Neural cell (in vitro differentiated cells): ENCODE measurements around the gene MAGI2. TPM values are rescaled to one million over a fixed set of nuclear protein-coding genes. Genes with fewer than 3 reads are reported as not detected.
A peak's percentile ranks its signal among the peaks of the same experiment; 100 is the strongest.

Source experiments
- H2AFZ ChIP-seq: fragments of 200-600, 300-800 bp; sonication (generic), shearing (Covaris generic); 2 replicates; pipeline ENCODE4 v1.6.0; 2014; ENCODE audit warnings: low read depth, mild to moderate bottlenecking, antibody characterized with exemption, low read length, moderate library complexity
- H3F3A ChIP-seq: fragments of 200-600 bp; shearing (Covaris generic); 2 replicates; pipeline ENCODE4 v1.6.1; 2016; ENCODE audit warnings: mild to moderate bottlenecking, moderate library complexity, mixed read lengths, antibody characterized with exemption, low read length; ENCODE audit not compliant: insufficient read depth, poor library complexity, severe bottlenecking
- H3K27ac ChIP-seq: fragments of 200-600, 300-800 bp; sonication (generic), shearing (Covaris generic); 2 replicates; pipeline ENCODE4 v1.5.1; 2014; ENCODE audit warnings: mild to moderate bottlenecking, low read length, moderate library complexity
- H3K27me3 ChIP-seq: fragments of 300-800, 200-600 bp; sonication (generic), shearing (Covaris generic); 2 replicates; pipeline ENCODE4 v1.6.0; 2014; ENCODE audit warnings: mild to moderate bottlenecking, low read depth, low read length, moderate library complexity; ENCODE audit not compliant: insufficient read depth
- H3K36me3 ChIP-seq: fragments of 300-800, 200-600 bp; sonication (generic), shearing (Covaris generic); 2 replicates; pipeline ENCODE4 v1.5.1; 2014; ENCODE audit warnings: mild to moderate bottlenecking, antibody characterized with exemption, low read length, moderate library complexity; ENCODE audit not compliant: insufficient read depth
- H3K4me2 ChIP-seq: fragments of 300-800, 200-600 bp; sonication (generic), shearing (Covaris generic); 2 replicates; pipeline ENCODE4 v1.6.0; 2014; ENCODE audit warnings: mild to moderate bottlenecking, low read length
- H3K4me3 ChIP-seq: fragments of 300-800, 200-600 bp; sonication (generic), shearing (Covaris generic); 2 replicates; pipeline ENCODE4 v1.5.1; 2014; ENCODE audit warnings: mild to moderate bottlenecking, low read length, moderate library complexity
- H3K79me2 ChIP-seq: fragments of 200-600 bp; shearing (Covaris generic); replicated peaks from 2 replicates; pipeline ENCODE4 v1.6.0; 2014; ENCODE audit warnings: mild to moderate bottlenecking, low read length, moderate library complexity; ENCODE audit not compliant: insufficient read depth
- H3K9ac ChIP-seq: fragments of 300-800, 200-600 bp; sonication (generic), shearing (Covaris generic); 2 replicates; pipeline ENCODE4 v1.6.1; 2016; ENCODE audit warnings: mild to moderate bottlenecking, low read length, mixed read lengths
- H3K9me2 ChIP-seq: fragments of 200-600 bp; shearing (Covaris generic); 2 replicates; pipeline ENCODE4 v1.6.1; 2016; ENCODE audit warnings: mild to moderate bottlenecking, low read length, mixed read lengths; ENCODE audit not compliant: insufficient read depth
- H3K9me3 ChIP-seq: fragments of 200-600, 300-800 bp; sonication (generic), shearing (Covaris generic); 2 replicates; pipeline ENCODE4 v1.6.1; 2016; ENCODE audit warnings: mild to moderate bottlenecking, mixed run types, low read length, moderate library complexity, mixed read lengths
- H4K20me1 ChIP-seq: fragments of 200-600 bp; shearing (Covaris generic); 2 replicates; pipeline ENCODE4 v1.6.1; 2016; ENCODE audit warnings: mild to moderate bottlenecking, mixed run types; ENCODE audit not compliant: insufficient read depth
- CTCF ChIP-seq: fragments of 450-650 bp; IDR thresholded peaks from 2 replicates; pipeline ENCODE4 v1.5.1; 2014; ENCODE audit warnings: antibody characterized with exemption, mild to moderate bottlenecking, moderate library complexity; ENCODE audit not compliant: poor library complexity, severe bottlenecking
- EP300 ChIP-seq: fragments of 450-650 bp; conservative IDR thresholded peaks from 2 replicates; pipeline ENCODE4 v1.6.1; 2014; ENCODE audit warnings: antibody characterized with exemption, mild to moderate bottlenecking, moderate library complexity; ENCODE audit not compliant: poor library complexity, severe bottlenecking
- EZH2 ChIP-seq: fragments of 200-600, 300-800 bp; shearing (Covaris generic), sonication (generic); IDR thresholded peaks from 2 replicates; pipeline ENCODE4 v1.6.1; 2014; ENCODE audit warnings: antibody characterized with exemption, low read length, borderline replicate concordance, mild to moderate bottlenecking; ENCODE audit not compliant: insufficient read depth, poor library complexity, severe bottlenecking
- MXI1 ChIP-seq: fragments of 450-650 bp; conservative IDR thresholded peaks from 2 replicates; pipeline ENCODE4 v1.6.1; 2014; ENCODE audit warnings: antibody characterized with exemption, mild to moderate bottlenecking; ENCODE audit not compliant: poor library complexity, severe bottlenecking
- POLR2AphosphoS5 ChIP-seq: IDR thresholded peaks from 2 replicates; pipeline ENCODE4 v1.6.1; 2012
- RAD21 ChIP-seq: fragments of 450-650 bp; conservative IDR thresholded peaks from 2 replicates; pipeline ENCODE4 v1.6.1; 2014; ENCODE audit warnings: antibody characterized with exemption, mild to moderate bottlenecking, moderate library complexity
- REST ChIP-seq: IDR thresholded peaks from 2 replicates; pipeline ENCODE4 v1.6.1; 2012; ENCODE audit warnings: borderline replicate concordance
- SMC3 ChIP-seq: fragments of 450-650 bp; conservative IDR thresholded peaks from 2 replicates; pipeline ENCODE4 v1.6.1; 2014; ENCODE audit warnings: antibody characterized with exemption, mild to moderate bottlenecking, moderate library complexity; ENCODE audit not compliant: poor library complexity
- TAF1 ChIP-seq: IDR thresholded peaks from 2 replicates; pipeline ENCODE4 v1.6.1; 2012; ENCODE audit warnings: low read depth
- polyA plus RNA-seq: library from polyadenylated mRNA; depleted of rRNA; stranded (reverse); fragments of >200 nt; gene quantifications from 2 replicates; pipeline ENCODE4 v1.2.3, GENCODE V29; 2014

MAGI2 gene
- polyA plus RNA-seq, 1 donor from 2014 or later = 19.3 TPM

- Histone ChIP-seq H3K27ac (no peak overlapping the region), H3K27me3 (no peaks in the 10 kb centered on the region), H3F3A (no peaks in the 10 kb centered on the region), H3K9ac (no peak overlapping the region), H4K20me1 (no peaks in the 10 kb centered on the region), H3K79me2 (no peaks in the 10 kb centered on the region), H3K36me3 (no peaks in the 10 kb centered on the region), H3K4me3 (no peak overlapping the region), H3K9me2 (no peaks in the 10 kb centered on the region), H3K9me3 (no peaks in the 10 kb centered on the region), H2AFZ (no peak overlapping the region), H3K4me2 (no peak overlapping the region)
- TF ChIP-seq EP300 (no peak), POLR2AphosphoS5 (no peak), RAD21 (no peak), MXI1 (no peak), REST (no peak), CTCF (no peak), EZH2 (no peak), TAF1 (no peak), SMC3 (no peak)
These were observed 675.6 kb downstream of the MAGI2 start for GRCh38 chr7:78777829-78778228.

GRCh38 chr7:78770422-78771410 lies 682.8 kb downstream of the MAGI2 start:
- peak; percentile 74 for TF ChIP-seq REST
- peak; percentile 57 for TF ChIP-seq MXI1
- peak; percentile 48 for TF ChIP-seq RAD21
- no peak for TF ChIP-seq CTCF
- peak; percentile 55 for TF ChIP-seq POLR2AphosphoS5
- TF ChIP-seq SMC3 = peak; percentile 57
- no peak for TF ChIP-seq EZH2
- no peak for TF ChIP-seq TAF1
- TF ChIP-seq EP300 = no peak
- Histone ChIP-seq H3K9me2 (no peaks in the 10 kb centered on the region), H3F3A (no peaks in the 10 kb centered on the region), H4K20me1 (no peaks in the 10 kb centered on the region), H2AFZ (peak overlapping the region; percentile 61), H3K27ac (peak overlapping the region; percentile 75), H3K79me2 (peaks cover 47% of the 10 kb centered on the region), H3K9me3 (no peaks in the 10 kb centered on the region), H3K4me3 (peak overlapping the region; percentile 68), H3K9ac (peak overlapping the region; percentile 75), H3K36me3 (no peaks in the 10 kb centered on the region), H3K27me3 (no peaks in the 10 kb centered on the region), H3K4me2 (peak overlapping the region; percentile 52)
